ENCODE results near the gene NACC1.

DNA sequence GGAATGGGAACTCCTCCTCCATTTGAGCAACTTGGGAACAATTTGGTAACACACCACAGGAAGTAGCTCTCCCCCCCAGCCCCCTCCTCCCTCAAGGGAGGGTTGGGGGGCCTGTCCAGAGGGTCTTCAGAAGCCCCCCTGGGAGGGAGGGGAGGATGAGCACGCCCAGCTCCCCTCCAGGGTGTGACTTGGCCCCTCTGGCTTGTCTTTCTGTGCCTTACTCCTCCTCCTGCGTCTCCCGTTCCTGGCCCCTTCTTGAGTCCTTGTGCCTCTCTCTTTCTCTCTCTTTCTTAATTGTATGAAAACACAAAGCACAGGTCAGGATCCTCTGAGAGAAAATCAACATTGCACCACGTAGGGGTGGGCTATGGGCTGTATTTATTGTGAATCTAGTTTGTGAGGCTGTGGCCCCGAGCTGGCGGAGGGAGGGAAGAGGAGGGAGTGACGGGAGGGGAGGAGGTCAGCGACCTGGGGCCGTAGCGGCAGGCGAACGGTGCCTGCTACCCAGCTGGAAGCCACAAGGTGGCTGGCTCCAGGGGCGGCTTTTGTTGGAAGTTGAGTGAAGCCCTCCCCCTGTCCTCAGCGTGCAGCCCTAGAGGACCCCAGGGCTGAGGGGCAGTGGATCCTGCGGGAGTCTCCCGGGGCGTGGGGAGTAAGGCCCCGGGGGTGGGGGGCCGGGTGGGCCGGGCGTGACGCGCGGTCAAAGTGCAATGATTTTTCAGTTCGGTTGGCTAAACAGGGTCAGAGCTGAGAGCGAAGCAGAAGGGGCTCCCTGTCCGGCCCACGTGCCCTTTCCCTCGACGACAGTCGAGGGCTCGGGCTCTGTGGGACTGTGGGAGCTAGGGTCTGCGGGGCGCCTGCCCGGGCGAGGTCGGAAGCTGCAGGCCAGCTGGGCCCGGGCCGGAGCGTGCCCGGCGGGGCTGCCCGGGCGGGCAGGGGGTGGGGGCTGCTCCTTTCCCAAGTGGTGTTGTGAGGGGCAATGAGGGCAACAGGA is 21.8 kb upstream of the NACC1 start:
- TF ChIP-seq PRDM10 (tag by site-specific recombination; IDR thresholded peaks at IDR 0.05) (no peak), CTCF (tag by site-specific recombination; IDR thresholded peaks at IDR 0.05) (no peak), ZNF530 (tag by site-specific recombination; IDR thresholded peaks at IDR 0.05; ENCODE audit: low read depth) (no peak), ZNF48 (tag by site-specific recombination; IDR thresholded peaks at IDR 0.05) (no peak), HOXA7 (CRISPR knock-in tag; IDR thresholded peaks at IDR 0.05; ENCODE audit: borderline replicate concordance) (no peak), ZNF501 (tag by site-specific recombination; IDR thresholded peaks at IDR 0.05) (no peak)
